Activated naive CD8-positive, alpha-beta T cell treated with anti-CD3 and anti-CD28 coated beads for 36 hours (primary cell): Measurements from ENCODE around the gene ATG5. TPM values are rescaled to one million over a fixed set of nuclear protein-coding genes. Genes with fewer than 3 reads are reported as not detected.

Experiments
- DNase-seq: peaks from one replicate; pipeline ENCODE4 v3.0.0; 2021
- H3K27ac Mint-ChIP-seq: one replicate; pipeline ENCODE4 v1.8.0; 2022; ENCODE audit warnings: mild to moderate bottlenecking, moderate library complexity, mixed read lengths
- H3K27me3 Mint-ChIP-seq: one replicate; pipeline ENCODE4 v1.8.0; 2022; ENCODE audit warnings: mild to moderate bottlenecking, mixed read lengths
- H3K36me3 Mint-ChIP-seq: one replicate; pipeline ENCODE4 v1.8.0; 2021; ENCODE audit warnings: mild to moderate bottlenecking, mixed read lengths
- H3K4me1 Mint-ChIP-seq: one replicate; pipeline ENCODE4 v1.8.0; 2021; ENCODE audit warnings: mixed read lengths
- H3K4me3 Mint-ChIP-seq: one replicate; pipeline ENCODE4 v1.8.0; 2022; ENCODE audit warnings: mild to moderate bottlenecking, moderate library complexity, mixed read lengths
- H3K9me3 Mint-ChIP-seq: one replicate; pipeline ENCODE4 v1.8.0; 2022; ENCODE audit warnings: mixed read lengths
- total RNA-seq, 2 experiments: library from RNA; stranded (reverse); gene quantifications; one replicate each; pipeline ENCODE4 v1.2.3, GENCODE V29; 2021

ATG5 gene
- total RNA-seq: 10 to 100 TPM; 36.9 to 41.8 TPM

- Mint-ChIP-seq H3K27ac (peak within 1 kb of the TSS; percentile 96), H3K27me3 (peaks cover 3% of the 10 kb centered on the region), H3K4me3 (peak within 1 kb of the TSS; percentile 99), H3K9me3 (no peaks in the 10 kb centered on the region), H3K36me3 (peaks cover 16% of the 10 kb centered on the region), H3K4me1 (peaks cover 33% of the 10 kb centered on the region)
- peak; percentile 99 for DNase-seq
Observed at GRCh38 chr6:106325336-106326178, at the start of gene ATG5. Gene ATG5 (minus strand): TSS chr6:106325760. CDS start chr6:106316208, 9,552 bp downstream.

DNA sequence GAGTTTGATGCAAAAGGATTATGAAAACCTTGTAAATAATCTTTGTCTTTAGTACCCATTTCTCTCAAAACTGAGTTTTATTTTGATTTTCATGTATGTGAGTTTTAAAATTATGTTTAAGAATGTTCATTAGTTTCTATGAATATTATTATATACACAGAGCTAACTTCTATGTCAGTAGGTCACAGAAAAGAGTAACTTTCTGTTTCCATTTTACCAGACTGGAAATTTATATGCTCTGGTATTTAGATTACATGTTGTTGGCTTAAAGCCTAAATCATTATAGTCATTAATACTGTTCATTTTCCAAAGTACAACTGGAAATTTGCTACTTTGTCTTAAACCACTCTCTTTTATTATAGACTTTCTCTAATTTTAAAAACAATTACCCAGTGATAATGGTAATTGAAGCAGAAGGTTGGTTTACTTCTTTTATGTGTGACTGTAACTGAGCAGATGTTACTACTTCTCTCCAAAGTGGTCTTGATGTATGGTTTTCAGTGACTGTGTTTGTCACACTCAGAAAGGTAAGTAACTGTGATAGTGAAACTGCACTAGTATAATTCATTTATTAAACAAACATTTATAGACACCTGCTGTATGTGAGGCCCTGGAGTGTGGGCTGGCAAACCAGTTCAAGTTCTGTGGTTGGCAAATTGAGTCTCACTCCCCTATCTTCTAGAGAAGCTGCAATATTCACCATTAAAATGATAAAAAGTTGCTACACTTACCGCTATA is 48.1 kb upstream of the ATG5 start:
- Mint-ChIP-seq H3K27me3 (peaks cover 21% of the 10 kb centered on the region), H3K36me3 (no peaks in the 10 kb centered on the region), H3K4me1 (peaks cover 23% of the 10 kb centered on the region), H3K27ac (peak overlapping the region; percentile 78), H3K4me3 (no peak overlapping the region), H3K9me3 (no peaks in the 10 kb centered on the region)
- DNase-seq: peak; percentile 16

- no peaks in the 10 kb centered on the region for H3K9me3 Mint-ChIP-seq
- H3K4me3 Mint-ChIP-seq: peak overlapping the region; percentile 11
- H3K4me1 Mint-ChIP-seq: peaks cover 23% of the 10 kb centered on the region
- H3K27ac Mint-ChIP-seq: peak overlapping the region; percentile 78
- no peaks in the 10 kb centered on the region for H3K36me3 Mint-ChIP-seq
- DNase-seq: no peak
- peaks cover 20% of the 10 kb centered on the region for H3K27me3 Mint-ChIP-seq
Observed at GRCh38 chr6:106372838-106373501, 47.4 kb upstream of the ATG5 start.

DNA sequence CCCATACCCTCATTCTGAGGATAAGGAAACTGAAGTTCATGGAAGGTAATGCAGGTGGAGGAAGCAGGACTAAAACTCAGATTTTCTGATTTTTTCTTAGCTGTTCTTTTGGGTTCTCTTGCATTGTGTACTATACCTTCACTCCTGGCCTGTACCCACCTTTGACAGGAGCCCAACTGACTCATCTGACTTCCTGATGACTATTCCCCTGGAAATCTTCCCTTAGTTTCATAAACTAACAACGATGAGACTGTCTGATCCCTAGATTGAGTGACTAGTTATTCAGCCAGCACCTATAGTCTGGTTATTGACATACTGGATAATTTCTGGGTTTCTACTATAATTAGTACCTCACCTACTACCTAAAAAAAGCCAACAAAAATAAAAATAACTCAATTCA is 45.1 kb upstream of the ATG5 start:
- Mint-ChIP-seq H3K4me1 (peaks cover 20% of the 10 kb centered on the region), H3K4me3 (no peak overlapping the region)

GRCh38 chr6:106369739-106370138 is 44.2 kb upstream of the ATG5 start:
- no peaks in the 10 kb centered on the region for H3K9me3 Mint-ChIP-seq
- H3K27ac Mint-ChIP-seq: no peak overlapping the region
- peaks cover 20% of the 10 kb centered on the region for H3K4me1 Mint-ChIP-seq
- no peak overlapping the region for H3K4me3 Mint-ChIP-seq
- no peaks in the 10 kb centered on the region for H3K36me3 Mint-ChIP-seq
- peaks cover 13% of the 10 kb centered on the region for H3K27me3 Mint-ChIP-seq
- no peak for DNase-seq

More for the DNA sequence above, 45.1 kb upstream of the ATG5 start:
- Mint-ChIP-seq H3K9me3 (no peaks in the 10 kb centered on the region), H3K36me3 (no peaks in the 10 kb centered on the region), H3K27me3 (peaks cover 15% of the 10 kb centered on the region), H3K27ac (no peak overlapping the region)
- no peak for DNase-seq

DNA sequence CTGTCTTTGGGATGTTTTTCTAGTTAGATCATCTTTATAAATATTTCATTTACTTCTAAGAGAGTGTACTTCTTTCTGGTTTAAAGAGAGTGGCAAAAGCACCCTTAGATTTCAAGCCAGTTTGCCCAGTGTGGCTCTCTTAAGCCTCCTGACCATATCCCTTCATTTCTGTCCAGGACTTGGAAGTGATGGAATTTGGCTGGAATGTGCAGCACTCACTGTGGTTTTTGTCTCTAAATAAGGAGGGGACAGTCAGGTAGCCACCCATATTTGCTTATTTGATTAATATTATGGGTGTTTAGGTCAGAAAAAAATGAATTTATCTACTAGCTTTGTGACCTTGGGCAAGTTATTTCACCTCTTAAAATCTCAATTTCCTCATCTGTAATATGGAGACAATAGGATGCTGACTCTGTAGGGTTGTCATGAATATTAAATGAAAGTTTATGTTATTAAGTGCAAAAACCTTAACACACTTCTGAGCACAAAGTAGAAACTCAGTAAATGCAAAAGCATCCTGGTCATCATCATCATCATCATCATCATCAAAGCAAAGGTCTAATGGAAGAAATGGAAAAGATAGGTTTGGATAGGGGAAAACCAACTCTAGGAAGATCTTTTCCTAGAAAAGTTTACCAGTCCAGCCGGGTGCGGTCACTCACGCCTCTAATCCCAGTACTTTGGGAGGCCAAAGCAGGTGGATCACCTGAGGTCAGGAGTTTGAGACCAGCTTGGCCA is 38.0 kb upstream of the ATG5 start:
- Mint-ChIP-seq H3K4me3 (no peak overlapping the region), H3K4me1 (peaks cover 9% of the 10 kb centered on the region), H3K27ac (no peak overlapping the region), H3K36me3 (no peaks in the 10 kb centered on the region), H3K9me3 (no peaks in the 10 kb centered on the region), H3K27me3 (peaks cover 46% of the 10 kb centered on the region)
- DNase-seq: no peak

DNA sequence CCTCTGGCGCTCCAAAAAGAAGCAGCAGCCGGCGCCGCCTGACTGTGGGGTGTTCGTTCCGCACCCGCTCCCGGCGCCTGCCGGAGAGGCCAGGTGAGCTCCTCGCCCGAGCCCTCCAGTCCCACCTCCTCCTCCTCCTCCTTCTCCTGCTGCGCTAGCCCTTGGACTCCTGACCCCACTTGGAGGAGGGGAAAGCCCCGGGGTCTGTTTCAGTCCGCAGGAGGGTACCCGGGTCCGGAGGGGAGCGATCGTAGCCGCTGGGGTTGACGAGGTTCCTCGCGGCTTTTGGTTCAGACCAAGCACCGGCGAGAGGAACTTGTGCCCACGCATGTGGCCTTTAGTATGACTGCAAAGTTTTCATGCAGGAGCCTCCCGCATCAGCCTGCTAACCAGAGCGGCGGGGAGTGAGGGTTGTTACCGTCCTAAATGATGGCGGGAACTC is 35.5 kb upstream of the ATG5 start:
- Mint-ChIP-seq H3K4me3 (peak overlapping the region; percentile 77), H3K27me3 (peaks cover 58% of the 10 kb centered on the region), H3K36me3 (no peaks in the 10 kb centered on the region), H3K9me3 (no peaks in the 10 kb centered on the region), H3K4me1 (peaks cover 9% of the 10 kb centered on the region), H3K27ac (no peak overlapping the region)
- DNase-seq: peak; percentile 43

DNA sequence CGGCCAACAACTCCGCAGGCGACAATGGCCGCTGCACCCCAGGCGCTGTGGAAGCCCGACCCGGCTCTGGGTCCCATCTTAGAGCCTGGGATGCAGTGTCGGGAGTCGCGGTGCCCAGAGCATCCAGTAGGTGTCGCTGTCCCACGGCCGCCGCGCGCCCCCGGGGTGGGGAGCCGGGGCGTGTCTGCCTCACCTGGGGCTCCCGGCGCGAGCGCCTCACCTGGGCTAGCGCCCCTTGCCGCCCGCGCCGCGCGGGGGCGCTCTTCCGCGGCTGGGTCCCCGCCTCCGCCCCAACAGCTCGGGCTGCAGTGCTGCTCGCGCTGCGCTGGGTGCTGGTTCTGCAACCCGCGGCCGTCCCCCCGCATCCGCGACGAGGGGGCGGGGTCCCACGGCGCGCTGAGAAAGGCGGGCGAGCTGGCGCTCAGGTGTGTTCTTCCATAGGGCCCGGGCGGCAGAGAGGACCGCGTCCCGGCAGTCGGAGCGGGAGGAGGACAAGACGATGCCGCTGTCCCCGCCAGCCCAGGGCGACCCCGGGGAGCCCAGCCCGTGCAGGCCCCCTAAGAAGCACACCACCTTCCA is 34.9 kb upstream of the ATG5 start, which contains the start of gene CRYBG1:
Gene CRYBG1, plus strand, starts transcription at position 308 of the 579 bp plus-strand sequence. Its CDS starts 192 bp downstream, at position 500.
- H3K4me3 Mint-ChIP-seq: peak within 1 kb of the TSS; percentile 77
- no peaks in the 10 kb centered on the region for H3K36me3 Mint-ChIP-seq
- no peak within 1 kb of the TSS for H3K27ac Mint-ChIP-seq
- peak; percentile 76 for DNase-seq
- peaks cover 63% of the 10 kb centered on the region for H3K27me3 Mint-ChIP-seq
- peaks cover 9% of the 10 kb centered on the region for H3K4me1 Mint-ChIP-seq
- no peaks in the 10 kb centered on the region for H3K9me3 Mint-ChIP-seq

DNA sequence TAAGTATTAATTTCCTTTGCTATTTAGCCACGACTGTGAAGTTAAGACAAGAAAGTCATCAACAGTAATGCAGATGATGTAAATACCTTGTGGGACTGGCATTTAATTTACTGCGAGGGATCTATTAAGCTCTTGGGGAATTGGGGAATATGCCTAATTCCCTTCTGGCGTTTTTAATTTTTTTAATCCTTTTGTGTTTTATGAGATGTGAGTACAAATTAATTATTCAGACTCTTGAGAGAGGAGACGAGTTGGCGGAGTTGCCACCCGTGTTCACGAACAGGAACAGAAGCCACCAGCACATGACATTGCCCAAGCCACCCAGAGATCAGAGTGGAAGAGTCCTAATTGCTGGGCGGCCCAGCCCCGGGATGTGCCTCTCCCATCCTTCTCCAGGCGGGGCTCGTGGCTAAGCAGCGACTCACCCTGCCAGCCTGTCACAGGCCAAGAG is 34.4 kb upstream of the ATG5 start:
- peak overlapping the region; percentile 69 for H3K4me3 Mint-ChIP-seq
- peaks cover 66% of the 10 kb centered on the region for H3K27me3 Mint-ChIP-seq
- DNase-seq: no peak
- peaks cover 9% of the 10 kb centered on the region for H3K4me1 Mint-ChIP-seq
- no peaks in the 10 kb centered on the region for H3K36me3 Mint-ChIP-seq
- H3K27ac Mint-ChIP-seq: no peak overlapping the region
- H3K9me3 Mint-ChIP-seq: no peaks in the 10 kb centered on the region

- Mint-ChIP-seq H3K4me3 (no peak overlapping the region), H3K4me1 (peaks cover 9% of the 10 kb centered on the region), H3K9me3 (peaks cover 8% of the 10 kb centered on the region), H3K27me3 (peaks cover 82% of the 10 kb centered on the region), H3K27ac (no peak overlapping the region), H3K36me3 (no peaks in the 10 kb centered on the region)
- no peak for DNase-seq
Observed at GRCh38 chr6:106356378-106356777, 30.8 kb upstream of the ATG5 start.

DNA sequence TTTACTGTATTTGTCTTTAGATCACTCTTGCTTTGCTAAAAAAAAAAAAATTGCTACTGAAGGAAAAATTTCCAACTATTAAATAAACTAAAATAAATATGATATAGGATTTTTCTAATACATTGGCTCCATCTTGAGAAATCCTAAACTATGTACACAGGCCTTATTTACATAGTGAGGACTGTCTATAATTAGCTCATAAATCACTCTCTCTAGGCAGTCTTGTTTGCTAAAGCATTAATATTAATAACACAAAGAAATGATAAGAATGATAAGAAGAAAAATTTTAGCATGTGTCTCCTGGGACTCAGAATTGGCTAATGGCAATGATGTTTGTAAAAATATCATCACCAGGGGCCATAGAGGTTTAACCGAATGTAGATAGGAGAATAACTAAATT is 21.7 kb upstream of the ATG5 start:
- H3K4me1 Mint-ChIP-seq: no peaks in the 10 kb centered on the region
- no peaks in the 10 kb centered on the region for H3K36me3 Mint-ChIP-seq
- peaks cover 21% of the 10 kb centered on the region for H3K27me3 Mint-ChIP-seq
- DNase-seq: no peak
- peaks cover 2% of the 10 kb centered on the region for H3K9me3 Mint-ChIP-seq
- H3K27ac Mint-ChIP-seq: no peak overlapping the region
- H3K4me3 Mint-ChIP-seq: no peak overlapping the region

GRCh38 chr6:106339334-106340029 is 13.9 kb upstream of the ATG5 start:
- no peaks in the 10 kb centered on the region for H3K9me3 Mint-ChIP-seq
- H3K27me3 Mint-ChIP-seq: peaks cover 13% of the 10 kb centered on the region
- H3K36me3 Mint-ChIP-seq: no peaks in the 10 kb centered on the region
- peak; percentile 35 for DNase-seq
- peak overlapping the region; percentile 13 for H3K4me3 Mint-ChIP-seq
- peaks cover 4% of the 10 kb centered on the region for H3K4me1 Mint-ChIP-seq
- H3K27ac Mint-ChIP-seq: no peak overlapping the region

DNA sequence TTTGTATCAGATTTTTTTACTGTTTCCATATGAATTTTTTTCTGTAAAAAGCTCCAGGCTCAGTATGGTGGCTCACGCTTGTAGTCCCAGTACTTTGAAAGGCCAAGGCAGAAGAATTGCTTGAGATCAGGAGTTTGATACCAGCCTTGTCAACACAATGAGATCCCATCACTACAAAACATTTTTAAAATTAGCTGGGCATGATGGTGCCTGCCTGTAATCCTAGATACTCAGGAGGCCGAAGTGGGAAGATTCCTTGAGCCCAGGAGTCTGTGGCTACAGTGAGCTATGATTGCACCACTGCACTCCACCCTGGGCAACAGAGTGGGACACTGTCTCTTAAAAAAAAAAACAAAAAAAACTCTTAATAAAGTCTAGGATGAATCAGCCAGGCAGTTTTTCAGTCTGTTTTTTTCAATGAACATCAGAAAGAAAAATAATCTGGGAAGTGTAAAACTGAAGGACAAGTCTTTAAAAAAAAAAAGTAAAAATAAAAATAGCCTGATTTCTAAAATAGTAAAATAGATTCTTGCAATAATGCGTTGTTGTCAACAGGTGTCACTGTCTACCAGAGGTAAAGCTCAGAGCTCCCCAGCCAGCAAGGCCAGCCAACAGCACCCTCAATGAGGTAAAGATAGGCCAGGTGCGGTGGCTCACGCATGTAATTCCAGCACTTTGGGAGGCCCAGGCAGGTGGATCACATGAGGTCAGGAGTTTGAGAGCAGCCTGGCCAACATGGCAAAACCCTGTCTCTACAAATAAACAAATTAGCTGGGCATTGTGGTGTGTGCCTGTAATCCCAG is 9.3 kb upstream of the ATG5 start:
- peak; percentile 35 for DNase-seq
- H3K36me3 Mint-ChIP-seq: no peaks in the 10 kb centered on the region
- H3K27ac Mint-ChIP-seq: no peak overlapping the region
- no peak overlapping the region for H3K4me3 Mint-ChIP-seq
- peaks cover 4% of the 10 kb centered on the region for H3K4me1 Mint-ChIP-seq
- H3K27me3 Mint-ChIP-seq: peaks cover 9% of the 10 kb centered on the region
- no peaks in the 10 kb centered on the region for H3K9me3 Mint-ChIP-seq
